ENCODE results near the gene PTPRD.

GRCh38 chr9:9536523-9536922 lies 1076.3 kb downstream of the PTPRD start:
- TF ChIP-seq, protein P1, sequence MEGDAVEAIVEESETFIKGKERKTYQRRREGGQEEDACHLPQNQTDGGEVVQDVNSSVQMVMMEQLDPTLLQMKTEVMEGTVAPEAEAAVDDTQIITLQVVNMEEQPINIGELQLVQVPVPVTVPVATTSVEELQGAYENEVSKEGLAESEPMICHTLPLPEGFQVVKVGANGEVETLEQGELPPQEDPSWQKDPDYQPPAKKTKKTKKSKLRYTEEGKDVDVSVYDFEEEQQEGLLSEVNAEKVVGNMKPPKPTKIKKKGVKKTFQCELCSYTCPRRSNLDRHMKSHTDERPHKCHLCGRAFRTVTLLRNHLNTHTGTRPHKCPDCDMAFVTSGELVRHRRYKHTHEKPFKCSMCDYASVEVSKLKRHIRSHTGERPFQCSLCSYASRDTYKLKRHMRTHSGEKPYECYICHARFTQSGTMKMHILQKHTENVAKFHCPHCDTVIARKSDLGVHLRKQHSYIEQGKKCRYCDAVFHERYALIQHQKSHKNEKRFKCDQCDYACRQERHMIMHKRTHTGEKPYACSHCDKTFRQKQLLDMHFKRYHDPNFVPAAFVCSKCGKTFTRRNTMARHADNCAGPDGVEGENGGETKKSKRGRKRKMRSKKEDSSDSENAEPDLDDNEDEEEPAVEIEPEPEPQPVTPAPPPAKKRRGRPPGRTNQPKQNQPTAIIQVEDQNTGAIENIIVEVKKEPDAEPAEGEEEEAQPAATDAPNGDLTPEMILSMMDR (IDR thresholded peaks at IDR 0.05): no peak
- TF ChIP-seq POLR2A (IDR thresholded peaks at IDR 0.05): no peak

Data from thyroid gland (tissue), 4 donors.